Inflammatory macrophage treated with lipopolysaccharide for 4 hours (primary cell): ENCODE results near the gene WDR88.
"Not testable (repeated sequence)": the region's sequence is repeated elsewhere in the genome, so short reads cannot be mapped to it uniquely, and the experiment has no call there.

Experiments
- DNase-seq: peaks from one replicate; pipeline ENCODE4 v3.0.0-alpha.2; 2020

WDR88 gene

GRCh38 chr19:33129901-33130300 lies 2.0 kb upstream of the WDR88 start:
- DNase-seq = no peak

DNA sequence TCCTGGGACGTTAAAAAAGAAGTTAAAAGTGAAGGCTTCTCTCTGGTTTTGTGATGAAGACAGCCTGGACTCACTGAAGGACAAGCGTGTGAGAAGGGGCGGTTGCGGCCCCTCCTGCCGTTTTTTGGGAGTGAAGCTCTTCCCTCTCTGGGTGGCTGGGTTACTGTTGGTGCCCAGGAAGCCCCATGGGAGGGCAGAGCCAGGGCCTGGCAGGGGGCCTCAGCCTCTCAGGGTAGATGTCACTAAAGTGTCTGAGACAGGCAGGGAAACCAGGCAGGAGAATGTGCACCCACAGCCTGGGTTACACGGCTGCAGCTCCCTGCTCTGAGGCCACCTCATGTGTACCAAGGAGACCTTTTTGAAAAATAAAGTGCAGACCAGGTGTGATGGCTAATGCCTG lies 1.5 kb upstream of the WDR88 start:
- no peak for DNase-seq

DNA sequence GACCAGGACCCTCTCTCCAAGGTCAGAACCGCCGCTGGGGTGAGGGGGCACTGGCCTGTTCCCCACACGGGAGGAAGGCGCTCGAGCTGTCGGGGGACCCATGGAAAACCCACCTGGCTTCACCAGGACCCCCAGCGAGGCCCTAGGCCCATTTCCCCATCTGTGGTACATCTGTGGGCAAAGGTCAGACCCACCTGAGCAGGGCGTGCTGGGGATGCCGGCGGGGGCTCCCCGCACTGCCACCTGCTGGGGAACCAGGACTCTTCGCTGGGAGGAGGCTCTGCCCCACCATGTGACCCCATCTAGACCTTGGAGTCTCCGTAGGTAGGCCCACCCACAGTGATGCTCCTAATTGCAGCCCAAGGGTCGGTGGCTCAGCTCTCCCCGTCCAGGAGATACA lies 511 bp downstream of the WDR88 start:
- no peak for DNase-seq

DNA sequence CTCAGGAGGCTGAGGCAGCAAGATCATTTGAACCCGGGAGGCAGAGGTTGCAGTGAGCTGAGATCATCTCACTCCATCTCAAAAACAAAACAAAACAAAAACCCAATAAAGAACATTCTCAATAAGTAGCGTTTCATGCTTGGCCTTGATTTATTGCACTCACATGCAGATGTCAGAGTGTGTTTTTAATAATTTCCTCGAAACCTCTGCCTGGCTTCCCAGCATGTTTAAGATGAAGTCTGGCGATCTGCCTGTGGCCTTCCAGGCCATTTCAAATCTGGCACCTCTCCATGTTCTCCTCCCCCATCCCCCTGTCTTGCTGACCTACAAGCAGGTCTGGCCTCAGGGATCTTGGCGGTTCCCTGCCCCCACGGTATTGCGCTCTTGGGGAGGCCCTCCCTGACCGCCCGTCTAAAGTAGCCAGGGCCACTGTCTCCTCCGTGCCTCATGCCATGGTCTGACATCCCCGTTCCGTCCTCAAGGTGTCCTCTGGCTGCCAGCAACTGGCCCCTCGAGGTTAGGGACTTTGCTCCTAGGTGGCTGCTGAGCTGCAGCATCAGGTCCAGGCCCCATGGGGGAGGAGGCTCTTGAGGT lies 1.6 kb downstream of the WDR88 start:
- DNase-seq = no peak

- peak; percentile 25 for DNase-seq
Measured at GRCh38 chr19:33134571-33135041, 2.7 kb downstream of the WDR88 start.

GRCh38 chr19:33139165-33139564 lies 7.3 kb downstream of the WDR88 start:
- no peak for DNase-seq

- DNase-seq = peak; percentile 57
Measured at GRCh38 chr19:33143897-33144405, 12.0 kb downstream of the WDR88 start.

GRCh38 chr19:33146209-33146608 lies 14.3 kb downstream of the WDR88 start:
- no peak for DNase-seq

- DNase-seq = no peak
Measured at GRCh38 chr19:33147538-33147937, 15.6 kb downstream of the WDR88 start.

GRCh38 chr19:33150852-33151518 lies 19.1 kb downstream of the WDR88 start:
- DNase-seq = no peak

DNA sequence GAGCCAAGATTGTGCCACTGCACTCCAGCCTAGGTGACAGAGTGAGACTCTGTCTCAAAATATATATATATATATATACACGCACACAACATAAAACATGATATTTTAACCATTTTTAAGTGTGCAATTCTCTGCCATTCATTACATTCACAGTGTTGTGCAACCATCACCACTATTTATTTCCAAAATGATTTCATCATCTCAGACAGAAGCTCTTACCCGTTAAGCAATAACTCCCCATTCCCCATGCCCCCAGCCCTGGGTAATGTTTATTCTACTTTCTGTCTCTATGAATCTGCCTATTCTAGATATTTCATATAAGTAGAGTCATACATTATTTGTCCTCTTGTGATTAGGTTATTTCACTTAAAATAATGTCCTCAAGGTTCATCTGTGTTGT lies 20.3 kb downstream of the WDR88 start:
- peak; percentile 74 for DNase-seq

- DNase-seq = not testable (repeated sequence)
Measured at GRCh38 chr19:33152625-33153024, 20.7 kb downstream of the WDR88 start.

- DNase-seq = not testable (repeated sequence)
Measured at GRCh38 chr19:33154313-33154712, 22.4 kb downstream of the WDR88 start.

GRCh38 chr19:33156334-33156733 lies 24.4 kb downstream of the WDR88 start:
- DNase-seq = peak; percentile 56

- no peak for DNase-seq
Measured at GRCh38 chr19:33157906-33158305, 26.0 kb downstream of the WDR88 start.

- no peak for DNase-seq
Measured at GRCh38 chr19:33158365-33158764, 26.5 kb downstream of the WDR88 start.

- DNase-seq = no peak
Measured at GRCh38 chr19:33159149-33159548, 27.2 kb downstream of the WDR88 start.

DNA sequence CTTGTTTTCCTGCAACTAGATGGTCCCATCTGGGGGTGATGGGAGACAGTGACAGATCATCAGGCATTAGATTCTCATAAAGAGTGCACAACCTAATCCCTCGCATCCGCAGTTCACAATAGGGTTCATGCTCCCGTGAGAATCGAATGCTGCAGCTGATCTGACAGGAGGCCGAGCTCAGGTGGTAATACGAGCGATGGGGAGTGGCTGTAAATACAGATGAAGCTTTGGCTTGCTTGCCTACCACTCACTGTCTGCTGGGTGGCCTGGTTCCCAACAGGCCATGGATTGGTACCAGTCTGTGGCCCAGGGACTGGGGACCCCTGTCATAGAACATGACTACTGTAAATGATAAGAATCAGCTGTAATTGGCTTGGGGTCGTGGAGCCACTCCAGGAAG lies 28.0 kb downstream of the WDR88 start:
- DNase-seq = no peak

GRCh38 chr19:33161201-33161600 lies 29.3 kb downstream of the WDR88 start:
- DNase-seq = no peak

DNA sequence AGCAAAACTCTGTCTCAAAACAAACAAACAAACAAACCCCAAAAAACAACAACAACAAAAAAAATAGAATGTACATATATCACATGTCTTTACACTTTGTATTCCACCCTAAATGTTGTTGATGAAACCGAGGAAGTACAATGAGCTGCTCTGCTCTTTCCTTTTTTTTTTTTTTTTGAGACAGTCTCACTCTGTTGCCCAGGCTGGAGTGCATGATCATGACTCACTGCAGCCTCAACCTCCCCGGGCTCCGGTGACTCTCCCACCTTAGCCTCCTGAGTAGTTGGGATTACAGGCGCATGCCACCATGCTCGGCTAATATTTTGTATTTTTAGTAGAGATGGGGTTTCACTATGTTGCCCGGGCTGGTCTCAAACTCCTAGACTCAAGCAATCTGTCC lies 31.6 kb downstream of the WDR88 start:
- DNase-seq = peak; percentile 28

DNA sequence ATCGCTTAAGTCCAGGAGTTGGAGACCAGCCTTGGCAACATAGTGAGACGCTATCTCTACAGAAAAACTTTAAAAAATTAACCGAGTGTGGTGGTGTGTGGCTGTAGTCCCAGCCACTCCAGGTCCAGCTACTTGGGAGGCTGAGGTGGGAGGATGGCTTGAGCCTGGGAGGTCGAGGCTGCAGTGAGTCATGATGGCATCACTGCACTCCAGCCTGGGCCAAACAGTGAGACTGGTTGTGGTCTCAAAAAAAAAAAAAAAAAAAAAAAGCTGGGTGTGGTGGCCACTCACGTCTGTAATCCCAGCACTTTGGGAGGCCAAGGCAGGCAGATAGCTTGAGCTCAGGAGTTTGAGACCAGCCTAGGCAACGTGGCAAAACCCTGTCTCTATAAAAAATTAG lies 34.1 kb downstream of the WDR88 start:
- not testable (repeated sequence) for DNase-seq

DNA sequence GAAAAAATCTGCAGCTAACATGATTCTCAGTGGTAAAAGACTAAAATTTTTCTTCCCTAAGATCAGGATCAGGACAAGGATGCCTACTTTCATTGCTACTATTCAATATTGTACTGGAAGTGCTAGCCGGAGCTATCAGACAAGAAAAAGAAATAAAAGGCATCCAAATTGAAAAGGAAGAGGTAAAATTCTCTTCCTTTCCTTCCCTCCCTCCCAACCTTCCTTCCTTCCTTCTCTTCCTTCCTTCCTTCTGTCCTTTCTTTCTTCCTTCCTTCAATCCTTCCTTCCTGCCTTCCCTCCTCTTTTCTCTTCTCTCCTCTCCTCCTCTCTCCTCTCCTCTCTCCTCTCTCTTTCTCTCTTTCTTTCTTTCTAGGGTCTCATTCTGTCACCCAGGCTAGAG lies 35.5 kb downstream of the WDR88 start:
- no peak for DNase-seq

DNA sequence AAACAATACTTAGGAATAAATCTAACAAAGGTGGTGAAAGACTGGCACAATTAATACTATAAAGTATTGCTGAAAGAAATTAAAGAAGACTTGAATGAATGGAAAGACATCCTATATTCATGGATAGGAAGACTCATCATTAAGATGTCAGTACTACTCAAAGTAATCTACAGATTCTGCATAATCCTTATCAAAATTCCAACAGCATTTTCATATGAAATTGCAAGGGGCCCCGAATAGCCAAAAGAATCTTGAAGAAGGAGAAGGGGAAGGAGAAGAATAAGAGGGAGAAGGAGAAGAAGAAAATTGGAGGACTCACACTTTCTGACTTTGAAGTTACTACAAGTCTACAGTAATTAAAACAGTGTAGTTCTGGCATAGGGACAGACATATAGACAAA lies 36.6 kb downstream of the WDR88 start:
- DNase-seq = no peak

DNA sequence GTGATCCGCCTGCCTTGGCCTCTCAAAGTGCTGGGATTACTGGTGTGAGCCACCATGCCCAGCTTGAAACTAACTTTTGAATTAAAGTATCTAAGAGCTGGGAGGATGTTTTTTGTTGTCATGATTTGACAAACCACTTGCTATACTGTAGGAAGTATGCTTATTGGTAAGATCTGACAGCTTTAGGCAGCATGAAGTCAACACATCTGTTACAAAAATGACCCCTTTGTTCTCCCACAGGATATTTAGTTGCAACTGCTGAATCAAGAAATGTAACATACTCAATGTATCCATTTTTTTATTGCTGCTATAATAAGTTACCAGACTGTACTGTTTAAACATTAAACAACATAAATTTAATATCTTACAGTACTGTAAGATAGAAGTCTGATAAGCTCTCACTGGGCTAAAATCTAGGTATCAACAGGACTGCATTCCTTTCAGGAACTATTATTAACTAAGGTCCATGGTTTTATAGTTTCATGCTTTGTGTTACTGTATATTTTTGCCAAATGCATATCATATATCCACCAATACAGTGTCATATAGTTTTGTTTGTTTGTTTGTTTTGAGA lies 39.4 kb downstream of the WDR88 start:
- DNase-seq = no peak
